Measurements from ENCODE around the gene RD3L. TPM values are rescaled to one million over a fixed set of nuclear protein-coding genes. Genes with fewer than 3 reads are reported as not detected.
A peak's percentile ranks its signal among the peaks of the same experiment; 100 is the strongest.

Gene RD3L
- total and polyA plus RNA-seq, 9 of the 15 experiments (the other 6 are each of a cell fraction or from before 2014, with no cell fraction given): 0.14 TPM; not detected in 8

DNA sequence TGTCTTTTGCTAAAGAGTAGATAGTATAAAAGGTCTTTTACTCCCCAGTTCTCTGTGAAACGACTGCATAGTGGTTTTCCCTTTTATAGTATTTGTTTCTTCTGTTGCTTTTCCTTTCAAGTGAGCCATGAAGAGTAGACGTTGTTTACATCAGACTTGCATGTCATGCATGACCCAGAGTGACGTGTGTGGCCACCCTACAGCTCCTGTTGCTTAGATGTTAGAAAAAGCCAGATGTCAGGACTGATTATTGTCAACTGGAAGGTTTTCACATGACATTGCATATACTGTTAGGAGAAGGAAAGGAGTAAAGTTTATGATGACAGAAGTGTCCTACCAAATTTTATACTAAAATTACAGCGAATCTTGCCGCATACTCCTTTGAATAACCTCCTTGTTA, 1.3 kb upstream of the RD3L start (continued):
- TF ChIP-seq TEAD4 (IDR thresholded peaks at IDR 0.05; ENCODE audit: low read length) (peak; percentile 60), TEAD4 (CRISPR knock-in tag; IDR thresholded peaks at IDR 0.05; ENCODE audit: borderline replicate concordance) (no peak), RFX1 (IDR thresholded peaks at IDR 0.05) (peak; percentile 40; the same call in 1 of the 2 replicates), RCOR1 (IDR thresholded peaks at IDR 0.05; ENCODE audit: borderline replicate concordance in 1 of 2, low read depth in 2 of 2, low read length in 2 of 2) (0 out of 4 replicates have a peak, but pooled peaks of 1 of the 2 experiments have one; percentile 16), FOXK2 (conservative IDR thresholded peaks at IDR 0.05 in 1 of 2, IDR thresholded peaks at IDR 0.05 in 1 of 2; ENCODE audit: low read depth in 2 of 2) (peak; percentile 97 to 98), ZNF644 (tag; IDR thresholded peaks at IDR 0.05; ENCODE audit: low read depth) (peak; percentile 58; the same call in 1 of the 2 replicates), ZNF696 (CRISPR knock-in tag; conservative IDR thresholded peaks at IDR 0.05) (no peak), NFE2 (IDR thresholded peaks at IDR 0.05; ENCODE audit: low read depth) (peak; percentile 83), ZNF655 (CRISPR knock-in tag; IDR thresholded peaks at IDR 0.05) (no peak), FOXK1 (CRISPR knock-in tag; IDR thresholded peaks at IDR 0.05; ENCODE audit: borderline replicate concordance) (no peak), NR2C2 (CRISPR knock-in tag; IDR thresholded peaks at IDR 0.05) (no peak), NR2C2 (tag; IDR thresholded peaks at IDR 0.05) (peak; percentile 76), STAT5A (IDR thresholded peaks at IDR 0.05; ENCODE audit: borderline replicate concordance, low read length) (peak; percentile 30; the same call in 1 of the 2 replicates), RBM25 (IDR thresholded peaks at IDR 0.05; ENCODE audit: low read depth, low read length, severe bottlenecking) (no peak), CLOCK (CRISPR knock-in tag; IDR thresholded peaks at IDR 0.05; ENCODE audit: borderline replicate concordance) (no peak)
- TF ChIP-seq, protein P1, sequence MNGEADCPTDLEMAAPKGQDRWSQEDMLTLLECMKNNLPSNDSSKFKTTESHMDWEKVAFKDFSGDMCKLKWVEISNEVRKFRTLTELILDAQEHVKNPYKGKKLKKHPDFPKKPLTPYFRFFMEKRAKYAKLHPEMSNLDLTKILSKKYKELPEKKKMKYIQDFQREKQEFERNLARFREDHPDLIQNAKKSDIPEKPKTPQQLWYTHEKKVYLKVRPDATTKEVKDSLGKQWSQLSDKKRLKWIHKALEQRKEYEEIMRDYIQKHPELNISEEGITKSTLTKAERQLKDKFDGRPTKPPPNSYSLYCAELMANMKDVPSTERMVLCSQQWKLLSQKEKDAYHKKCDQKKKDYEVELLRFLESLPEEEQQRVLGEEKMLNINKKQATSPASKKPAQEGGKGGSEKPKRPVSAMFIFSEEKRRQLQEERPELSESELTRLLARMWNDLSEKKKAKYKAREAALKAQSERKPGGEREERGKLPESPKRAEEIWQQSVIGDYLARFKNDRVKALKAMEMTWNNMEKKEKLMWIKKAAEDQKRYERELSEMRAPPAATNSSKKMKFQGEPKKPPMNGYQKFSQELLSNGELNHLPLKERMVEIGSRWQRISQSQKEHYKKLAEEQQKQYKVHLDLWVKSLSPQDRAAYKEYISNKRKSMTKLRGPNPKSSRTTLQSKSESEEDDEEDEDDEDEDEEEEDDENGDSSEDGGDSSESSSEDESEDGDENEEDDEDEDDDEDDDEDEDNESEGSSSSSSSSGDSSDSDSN (IDR thresholded peaks at IDR 0.05; ENCODE audit: borderline replicate concordance in 1 of 2, low read depth in 2 of 2, low read length in 2 of 2): no peak
- TF ChIP-seq, protein P2, sequence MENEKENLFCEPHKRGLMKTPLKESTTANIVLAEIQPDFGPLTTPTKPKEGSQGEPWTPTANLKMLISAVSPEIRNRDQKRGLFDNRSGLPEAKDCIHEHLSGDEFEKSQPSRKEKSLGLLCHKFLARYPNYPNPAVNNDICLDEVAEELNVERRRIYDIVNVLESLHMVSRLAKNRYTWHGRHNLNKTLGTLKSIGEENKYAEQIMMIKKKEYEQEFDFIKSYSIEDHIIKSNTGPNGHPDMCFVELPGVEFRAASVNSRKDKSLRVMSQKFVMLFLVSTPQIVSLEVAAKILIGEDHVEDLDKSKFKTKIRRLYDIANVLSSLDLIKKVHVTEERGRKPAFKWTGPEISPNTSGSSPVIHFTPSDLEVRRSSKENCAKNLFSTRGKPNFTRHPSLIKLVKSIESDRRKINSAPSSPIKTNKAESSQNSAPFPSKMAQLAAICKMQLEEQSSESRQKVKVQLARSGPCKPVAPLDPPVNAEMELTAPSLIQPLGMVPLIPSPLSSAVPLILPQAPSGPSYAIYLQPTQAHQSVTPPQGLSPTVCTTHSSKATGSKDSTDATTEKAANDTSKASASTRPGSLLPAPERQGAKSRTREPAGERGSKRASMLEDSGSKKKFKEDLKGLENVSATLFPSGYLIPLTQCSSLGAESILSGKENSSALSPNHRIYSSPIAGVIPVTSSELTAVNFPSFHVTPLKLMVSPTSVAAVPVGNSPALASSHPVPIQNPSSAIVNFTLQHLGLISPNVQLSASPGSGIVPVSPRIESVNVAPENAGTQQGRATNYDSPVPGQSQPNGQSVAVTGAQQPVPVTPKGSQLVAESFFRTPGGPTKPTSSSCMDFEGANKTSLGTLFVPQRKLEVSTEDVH (IDR thresholded peaks at IDR 0.05; ENCODE audit: low read depth, partially characterized antibody): no peak
- TF ChIP-seq, protein P3, sequence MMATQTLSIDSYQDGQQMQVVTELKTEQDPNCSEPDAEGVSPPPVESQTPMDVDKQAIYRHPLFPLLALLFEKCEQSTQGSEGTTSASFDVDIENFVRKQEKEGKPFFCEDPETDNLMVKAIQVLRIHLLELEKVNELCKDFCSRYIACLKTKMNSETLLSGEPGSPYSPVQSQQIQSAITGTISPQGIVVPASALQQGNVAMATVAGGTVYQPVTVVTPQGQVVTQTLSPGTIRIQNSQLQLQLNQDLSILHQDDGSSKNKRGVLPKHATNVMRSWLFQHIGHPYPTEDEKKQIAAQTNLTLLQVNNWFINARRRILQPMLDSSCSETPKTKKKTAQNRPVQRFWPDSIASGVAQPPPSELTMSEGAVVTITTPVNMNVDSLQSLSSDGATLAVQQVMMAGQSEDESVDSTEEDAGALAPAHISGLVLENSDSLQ (IDR thresholded peaks at IDR 0.05): peak; percentile 87
